Peyer's patch (tissue), 4 donors: Measurements from ENCODE around the gene CD59.
"Not testable (repeated sequence)": the region's sequence is repeated elsewhere in the genome, so short reads cannot be mapped to it uniquely, and the experiment has no call there.

Experiments used
- POLR2A ChIP-seq, 2 donors: fragments of 450-650 bp; IDR thresholded peaks; one replicate each; pipeline ENCODE4 v1.5.1; 2017; ENCODE audit warnings: antibody characterized with exemption in 2 of 2, mild to moderate bottlenecking in 2 of 2, moderate library complexity in 2 of 2
- TF ChIP-seq, protein P1 (sequence below), 6 experiments: fragments of 450-650 bp in 4 of 6; fragments of 200-600 bp in 2 of 6; sonication (generic) in 1 of 6; IDR thresholded peaks; one replicate each; pipeline ENCODE4 v1.5.1; 2017 to 2019; ENCODE audit warnings: antibody characterized with exemption in 6 of 6, mild to moderate bottlenecking in 3 of 6, moderate library complexity in 1 of 6

DNA sequence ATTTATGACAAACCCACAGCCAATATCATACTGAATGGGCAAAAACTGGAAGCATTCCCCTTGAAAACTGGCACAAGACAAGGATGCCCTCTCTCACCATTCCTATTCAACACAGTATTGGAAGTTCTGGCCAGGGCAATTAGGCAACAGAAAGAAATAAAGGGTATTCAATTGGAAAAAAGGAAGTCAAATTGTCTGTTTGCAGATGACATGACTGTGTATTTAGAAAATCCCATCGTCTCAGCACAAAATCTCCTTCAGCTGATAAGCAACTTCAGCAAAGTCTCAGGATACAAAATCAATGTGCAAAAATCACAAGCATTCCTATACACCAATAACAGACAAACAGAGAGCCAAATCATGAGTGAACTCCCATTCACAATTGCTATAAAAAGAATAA lies 8.7 kb downstream of the CD59 start:
- TF ChIP-seq, protein P1, sequence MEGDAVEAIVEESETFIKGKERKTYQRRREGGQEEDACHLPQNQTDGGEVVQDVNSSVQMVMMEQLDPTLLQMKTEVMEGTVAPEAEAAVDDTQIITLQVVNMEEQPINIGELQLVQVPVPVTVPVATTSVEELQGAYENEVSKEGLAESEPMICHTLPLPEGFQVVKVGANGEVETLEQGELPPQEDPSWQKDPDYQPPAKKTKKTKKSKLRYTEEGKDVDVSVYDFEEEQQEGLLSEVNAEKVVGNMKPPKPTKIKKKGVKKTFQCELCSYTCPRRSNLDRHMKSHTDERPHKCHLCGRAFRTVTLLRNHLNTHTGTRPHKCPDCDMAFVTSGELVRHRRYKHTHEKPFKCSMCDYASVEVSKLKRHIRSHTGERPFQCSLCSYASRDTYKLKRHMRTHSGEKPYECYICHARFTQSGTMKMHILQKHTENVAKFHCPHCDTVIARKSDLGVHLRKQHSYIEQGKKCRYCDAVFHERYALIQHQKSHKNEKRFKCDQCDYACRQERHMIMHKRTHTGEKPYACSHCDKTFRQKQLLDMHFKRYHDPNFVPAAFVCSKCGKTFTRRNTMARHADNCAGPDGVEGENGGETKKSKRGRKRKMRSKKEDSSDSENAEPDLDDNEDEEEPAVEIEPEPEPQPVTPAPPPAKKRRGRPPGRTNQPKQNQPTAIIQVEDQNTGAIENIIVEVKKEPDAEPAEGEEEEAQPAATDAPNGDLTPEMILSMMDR (IDR thresholded peaks at IDR 0.05), result not testable (repeated sequence)
- TF ChIP-seq POLR2A (IDR thresholded peaks at IDR 0.05), result not testable (repeated sequence)
